H1 (cell line): Measurements from ENCODE around the gene RELN. TPM values are rescaled to one million over a fixed set of nuclear protein-coding genes. Genes with fewer than 3 reads are reported as not detected.

Experiments
- CTCF ChIA-PET: fragments of 300-600 bp; sonication (Branson Sonifier 250); formaldehyde crosslinking; loops from one replicate; lab custom pipeline; 2021; ENCODE audit not compliant: partially characterized antibody; lab: Charles Lee
- POLR2A ChIA-PET: fragments of 300-600 bp; sonication (Branson Sonifier 250); formaldehyde crosslinking; loops from one replicate; lab custom pipeline; 2021; ENCODE audit warnings: inconsistent platforms; ENCODE audit not compliant: partially characterized antibody; lab: Charles Lee
- DNase-seq, 2 experiments: peaks; one replicate each; pipeline versions ENCODE4 v3.0.0 to v3.0.0-alpha.2; 2010 to 2022; ENCODE audit warnings: low spot score in 2 of 2, low read depth in 1 of 2, mixed read lengths in 1 of 2
- FAIRE-seq: peaks from 2 replicates; lab custom pipeline; 2011; peaks lifted over from hg19 to GRCh38; lab: Jason Lieb, UNC
- H2AFZ ChIP-seq: 2 replicates; pipeline ENCODE4 v1.8.1; 2012; ENCODE audit warnings: low read length, inconsistent platforms
- H2AK5ac ChIP-seq: 2 replicates; pipeline ENCODE4 v1.6.1; 2013; ENCODE audit warnings: low read depth, low read length
- H2BK120ac ChIP-seq: replicated peaks from 2 replicates; pipeline ENCODE3; 2013; ENCODE audit warnings: low read depth, low read length, inconsistent platforms
- H2BK12ac ChIP-seq: 2 replicates; pipeline ENCODE4 v1.6.1; 2013; ENCODE audit warnings: low read depth, low read length
- H2BK15ac ChIP-seq: 2 replicates; pipeline ENCODE4 v1.6.1; 2013; ENCODE audit warnings: low read length
- H2BK20ac ChIP-seq: 2 replicates; pipeline ENCODE4 v1.6.1; 2013; ENCODE audit warnings: low read length
- H2BK5ac ChIP-seq: 2 replicates; pipeline ENCODE4 v1.6.1; 2013; ENCODE audit warnings: low read depth, low read length
- H3K14ac ChIP-seq: 2 replicates; pipeline ENCODE4 v1.6.1; 2013; ENCODE audit warnings: inconsistent platforms; ENCODE audit not compliant: insufficient read length
- H3K18ac ChIP-seq: 2 replicates; pipeline ENCODE4 v1.6.1; 2013; ENCODE audit warnings: low read length; ENCODE audit errors: extremely low read depth
- H3K23ac ChIP-seq: 2 replicates; pipeline ENCODE4 v1.6.1; 2013; ENCODE audit warnings: inconsistent platforms; ENCODE audit not compliant: insufficient read length
- H3K23me2 ChIP-seq: 2 replicates; pipeline ENCODE4 v1.6.1; 2013; ENCODE audit warnings: low read depth, low read length
- H3K27ac ChIP-seq: 2 replicates; pipeline ENCODE4 v1.6.1; 2011; ENCODE audit warnings: low read depth, low read length, inconsistent platforms
- H3K27me3 ChIP-seq, 4 experiments: replicated peaks in 1 of 4; 1 replicate in 1 of 4; 2 replicates in 3 of 4; pipeline versions ENCODE4 v1.6.1 to v1.8.1; 2011 to 2013; ENCODE audit warnings: low read length in 3 of 4, mild to moderate bottlenecking in 3 of 4, inconsistent platforms in 2 of 4, mixed read lengths in 2 of 4, moderate library complexity in 1 of 4; ENCODE audit not compliant: control insufficient read depth in 3 of 4, insufficient read depth in 3 of 4; ENCODE audit errors: extremely low read depth in 1 of 4
- H3K36me3 ChIP-seq, 4 experiments: 2 replicates each; pipeline versions ENCODE4 v1.6.1 to v1.8.1; 2011 to 2013; ENCODE audit warnings: mild to moderate bottlenecking in 4 of 4, low read length in 3 of 4, moderate library complexity in 2 of 4, control low read depth in 1 of 4, inconsistent platforms in 1 of 4; ENCODE audit not compliant: insufficient read depth in 4 of 4, control insufficient read depth in 2 of 4
- H3K4ac ChIP-seq: replicated peaks from 2 replicates; pipeline ENCODE3; 2013; ENCODE audit warnings: low read length, low read depth, mixed read lengths, inconsistent platforms; ENCODE audit not compliant: insufficient read length
- H3K4me1 ChIP-seq, 4 experiments: replicated peaks in 1 of 4; 1 replicate in 1 of 4; 2 replicates in 3 of 4; pipeline versions ENCODE4 v1.6.1 to v1.8.1; 2011 to 2013; ENCODE audit warnings: low read length in 3 of 4, inconsistent platforms in 2 of 4, mixed read lengths in 1 of 4; ENCODE audit not compliant: insufficient read depth in 4 of 4, control insufficient read depth in 3 of 4
- H3K4me2 ChIP-seq, 2 experiments: 2 replicates each; pipeline versions ENCODE4 v1.6.1 to v1.8.1; 2011 to 2013; ENCODE audit warnings: low read depth in 2 of 2, low read length in 2 of 2, control low read depth in 1 of 2, inconsistent platforms in 1 of 2, mild to moderate bottlenecking in 1 of 2; ENCODE audit not compliant: insufficient read depth in 1 of 2
- H3K4me3 ChIP-seq, 4 experiments: fragments of 200-600, 300-600 bp in 1 of 4; sonication (generic), shearing (Covaris generic), sonication (Bioruptor Twin) in 1 of 4; 2 replicates each; pipeline versions ENCODE4 v1.5.1 to v1.8.1; 2011 to 2016; ENCODE audit warnings: low read length in 4 of 4, low read depth in 3 of 4, control low read depth in 2 of 4, inconsistent platforms in 2 of 4, mild to moderate bottlenecking in 2 of 4, mixed read lengths in 1 of 4, moderate library complexity in 1 of 4; ENCODE audit not compliant: insufficient read depth in 2 of 4; ENCODE audit errors: extremely low read depth in 1 of 4
- H3K56ac ChIP-seq: replicated peaks from 2 replicates; pipeline ENCODE3; 2013; ENCODE audit warnings: low read depth, mild to moderate bottlenecking, mixed read lengths, low read length, inconsistent platforms; ENCODE audit not compliant: insufficient read length
- H3K79me1 ChIP-seq: 2 replicates; pipeline ENCODE4 v1.6.1; 2013; ENCODE audit warnings: low read depth, low read length, control low read depth
- H3K79me2 ChIP-seq, 2 experiments: 2 replicates each; pipeline versions ENCODE4 v1.6.1 to v1.8.1; 2012 to 2013; ENCODE audit warnings: low read length in 2 of 2, mild to moderate bottlenecking in 2 of 2, inconsistent platforms in 1 of 2; ENCODE audit not compliant: insufficient read depth in 2 of 2, control insufficient read depth in 1 of 2
- H3K9ac ChIP-seq, 4 experiments: replicated peaks in 1 of 4; 1 replicate in 1 of 4; 2 replicates in 3 of 4; pipeline versions ENCODE4 v1.6.1 to v1.8.1; 2011 to 2013; ENCODE audit warnings: low read depth in 3 of 4, low read length in 3 of 4, control low read depth in 2 of 4, mild to moderate bottlenecking in 2 of 4, moderate library complexity in 2 of 4, inconsistent platforms in 1 of 4; ENCODE audit errors: extremely low read depth in 1 of 4
- H3K9me3 ChIP-seq, 2 experiments: 2 replicates each; pipeline versions ENCODE4 v1.6.1 to v1.8.1; 2012 to 2013; ENCODE audit warnings: mild to moderate bottlenecking in 2 of 2, moderate library complexity in 2 of 2, control low read depth in 1 of 2, inconsistent platforms in 1 of 2, low read depth in 1 of 2, low read length in 1 of 2, mixed read lengths in 1 of 2; ENCODE audit not compliant: insufficient read depth in 2 of 2
- H4K20me1 ChIP-seq, 2 experiments: replicated peaks in 1 of 2; 2 replicates each; pipeline versions ENCODE3 to v1.8.1; 2011 to 2013; ENCODE audit warnings: inconsistent platforms in 2 of 2, low read length in 2 of 2, mild to moderate bottlenecking in 1 of 2; ENCODE audit not compliant: insufficient read depth in 2 of 2, control insufficient read depth in 1 of 2
- H4K5ac ChIP-seq: 2 replicates; pipeline ENCODE4 v1.6.1; 2013; ENCODE audit warnings: low read length, low read depth, mixed read lengths, inconsistent platforms; ENCODE audit not compliant: insufficient read length
- H4K8ac ChIP-seq: 2 replicates; pipeline ENCODE4 v1.8.0; 2013; ENCODE audit warnings: mild to moderate bottlenecking, moderate library complexity, low read length, inconsistent platforms; ENCODE audit not compliant: insufficient read depth; ENCODE audit errors: extremely low read depth
- H4K91ac ChIP-seq: replicated peaks from 2 replicates; pipeline ENCODE3; 2013; ENCODE audit warnings: low read length, mixed read lengths, inconsistent platforms; ENCODE audit not compliant: insufficient read length
- CBX5 ChIP-seq: fragments of 300-800, 300-1000 bp; sonication (generic); IDR thresholded peaks from 2 replicates; pipeline ENCODE4 v1.7.1; 2016; ENCODE audit warnings: antibody characterized with exemption, low read length, low read depth
- CBX8 ChIP-seq: fragments of 300-800, 300-1000 bp; sonication (generic); IDR thresholded peaks from 2 replicates; pipeline ENCODE4 v1.7.1; 2016; ENCODE audit warnings: low read depth, low read length, borderline replicate concordance
- CEBPB ChIP-seq: IDR thresholded peaks from 2 replicates; pipeline ENCODE4 v1.6.1; 2012; ENCODE audit warnings: low read depth, low read length
- CHD2 ChIP-seq: IDR thresholded peaks from 2 replicates; pipeline ENCODE4 v1.6.1; 2012; ENCODE audit warnings: low read length, improper control_type of control experiment
- CTBP2 ChIP-seq: IDR thresholded peaks from 2 replicates; pipeline ENCODE4 v1.7.0; 2011; ENCODE audit warnings: borderline replicate concordance, mild to moderate bottlenecking, moderate library complexity, mixed read lengths, low read length; ENCODE audit not compliant: insufficient read depth, insufficient read length
- EP300 ChIP-seq, 2 experiments: IDR thresholded peaks; 1 replicate in 1 of 2; 2 replicates in 1 of 2; pipeline ENCODE4 v1.6.1; 2011 to 2012; ENCODE audit warnings: low read depth in 2 of 2, low read length in 2 of 2, mild to moderate bottlenecking in 2 of 2, borderline replicate concordance in 1 of 2, inconsistent platforms in 1 of 2, moderate library complexity in 1 of 2
- RAD21 ChIP-seq, 2 experiments: IDR thresholded peaks in 1 of 2; conservative IDR thresholded peaks in 1 of 2; 2 replicates each; pipeline ENCODE4 v1.6.1; 2011; ENCODE audit warnings: low read depth in 2 of 2, low read length in 2 of 2, improper control_type of control experiment in 1 of 2, inconsistent platforms in 1 of 2, mild to moderate bottlenecking in 1 of 2, moderate library complexity in 1 of 2
- RBBP5 ChIP-seq: IDR thresholded peaks from 2 replicates; pipeline ENCODE4 v1.7.1; 2012; ENCODE audit warnings: low read depth, mild to moderate bottlenecking, inconsistent platforms, low read length, moderate library complexity, borderline replicate concordance
- SIN3A ChIP-seq, 2 experiments: IDR thresholded peaks in 1 of 2; conservative IDR thresholded peaks in 1 of 2; 2 replicates each; pipeline ENCODE4 v1.6.1; 2011 to 2012; ENCODE audit warnings: low read length in 2 of 2, improper control_type of control experiment in 1 of 2, low read depth in 1 of 2, mild to moderate bottlenecking in 1 of 2
- SUZ12 ChIP-seq: fragments of 200-600 bp; sonication (generic); IDR thresholded peaks from 2 replicates; pipeline ENCODE4 v1.6.1; 2012; ENCODE audit warnings: mild to moderate bottlenecking, inconsistent platforms, low read length, moderate library complexity, mixed read lengths
- YY1 ChIP-seq: IDR thresholded peaks from 2 replicates; pipeline ENCODE4 v1.6.1; 2011; ENCODE audit warnings: low read depth, mild to moderate bottlenecking, low read length
- WGBS, 2 experiments: shearing (Covaris generic) in 1 of 2; methylation state at CpG; one replicate each; pipeline versions ENCODE4 v1.1.6 to v1.1.7; 2013 to 2015; ENCODE audit warnings: low lambda C conversion rate in 2 of 2, mixed read lengths in 2 of 2, inconsistent platforms in 1 of 2, low coverage in 1 of 2, missing lambda C conversion rate in 1 of 2; ENCODE audit not compliant: insufficient replicate concordance in 2 of 2, insufficient coverage in 1 of 2, insufficient read length in 1 of 2; ENCODE audit errors: extremely low coverage in 1 of 2, missing lambda C conversion rate in 1 of 2; 5-methylcytosine and 5-hydroxymethylcytosine counted together
- polyA plus RNA-seq, 7 experiments: library from polyadenylated mRNA; depleted of rRNA in 3 of 7; stranded (reverse) in 5 of 7; unstranded in 2 of 7; fragments of >200 nt in 5 of 7; fragments of 200-250 nt in 2 of 7; gene quantifications; 1 replicate in 5 of 7; 2 replicates in 1 of 7; 4 replicates in 1 of 7; pipeline versions ENCODE4 v1.2.1 to v1.2.3, GENCODE V29; 2011 to 2013; ENCODE audit warnings: missing spikeins in 2 of 7, mixed read lengths in 2 of 7
- total RNA-seq: library from RNA; stranded (reverse); fragmentation: NEBNext Ultra II Directional; extraction: Animal tissue kit (Norgen Biotek cat#: 25700); gene quantifications from 2 replicates; pipeline ENCODE4 v1.2.1, GENCODE V29; 2021
- TF ChIP-seq, protein P1 (sequence below): IDR thresholded peaks from 2 replicates; pipeline ENCODE4 v1.6.1; 2012; ENCODE audit warnings: inconsistent platforms

RELN gene
- total and polyA plus RNA-seq, 2 of the 8 experiments (the other 6 are each of a cell fraction or from before 2014, with no cell fraction given) = 0.03 to 0.07 TPM

DNA sequence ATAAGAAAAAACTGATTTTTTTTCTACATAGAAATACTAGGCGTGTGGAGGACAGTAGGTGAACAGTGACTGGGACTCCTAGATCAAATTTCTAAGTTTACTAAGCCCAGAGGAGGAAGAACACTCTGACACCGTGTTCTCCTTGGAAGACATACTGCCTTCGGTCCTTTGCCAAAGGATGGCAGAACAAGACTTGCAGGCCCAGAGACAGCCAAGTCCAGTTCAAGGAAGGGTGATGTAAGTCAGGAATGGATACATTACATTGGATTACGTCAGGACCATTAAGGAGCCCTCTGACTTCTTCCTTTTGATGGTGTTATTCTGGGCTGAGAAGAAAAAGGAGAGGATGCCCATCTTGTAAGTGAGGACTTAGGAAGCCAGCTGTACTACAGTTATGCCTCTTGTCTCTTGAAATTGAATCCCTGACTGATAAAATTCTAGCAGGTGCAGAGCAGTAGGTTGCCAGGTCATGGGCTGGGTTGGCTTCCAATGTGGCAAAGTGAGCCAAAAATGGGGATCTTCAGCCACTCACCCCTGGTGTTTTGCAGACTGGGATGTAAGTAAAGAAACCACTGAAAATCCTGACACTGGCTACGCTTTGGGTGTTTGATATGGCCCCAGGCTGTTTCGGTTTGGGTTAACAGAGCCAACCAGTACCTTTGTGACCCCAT lies 45.1 kb downstream of the RELN start:
- Histone ChIP-seq H4K91ac (no peak overlapping the region), H3K4me1 (no peaks in the 10 kb centered on the region), H3K4ac (no peak overlapping the region), H3K14ac (no peak overlapping the region), H3K27me3 (no peaks in the 10 kb centered on the region), H4K5ac (no peak overlapping the region), H2AK5ac (no peak overlapping the region), H2AFZ (peak overlapping the region; percentile 76; the same call in 1 of the 2 replicates), H2BK12ac (no peak overlapping the region), H3K79me2 (no peaks in the 10 kb centered on the region), H3K9ac (no peak overlapping the region), H3K36me3 (no peaks in the 10 kb centered on the region), H4K20me1 (no peaks in the 10 kb centered on the region), H3K23ac (no peak overlapping the region), H3K79me1 (no peaks in the 10 kb centered on the region), H3K4me2 (no peak overlapping the region), H2BK120ac (no peak overlapping the region), H2BK15ac (no peak overlapping the region), H2BK5ac (no peak overlapping the region), H3K4me3 (no peak overlapping the region), H3K23me2 (no peaks in the 10 kb centered on the region), H3K9me3 (no peaks in the 10 kb centered on the region), H2BK20ac (no peak overlapping the region), H3K18ac (no peak overlapping the region), H3K56ac (no peak overlapping the region), H3K27ac (no peak overlapping the region), H4K8ac (no peak overlapping the region)
- POLR2A ChIA-PET = no interaction called here
- DNase-seq (no peak), FAIRE-seq (no peak)
- CTCF ChIA-PET = no interaction called here
- 95% methylated on average over 6 of the region's 6 CpGs; no CpG with 5 or more reads in 1 of the 2 experiments for WGBS, 2 experiments
- no peak for TF ChIP-seq CBX8
- TF ChIP-seq SUZ12 = no peak
- no peak for TF ChIP-seq RBBP5
- no peak for TF ChIP-seq EP300 (IDR thresholded peaks at IDR 0.05; ENCODE audit: borderline replicate concordance in 1 of 2, low read depth in 2 of 2, low read length in 2 of 2)
- no peak for TF ChIP-seq CTBP2
- TF ChIP-seq RAD21 (IDR thresholded peaks at IDR 0.05 in 1 of 2, conservative IDR thresholded peaks at IDR 0.05 in 1 of 2; ENCODE audit: low read depth in 2 of 2, low read length in 2 of 2) = no peak
- TF ChIP-seq CEBPB = no peak
- TF ChIP-seq, protein P1, sequence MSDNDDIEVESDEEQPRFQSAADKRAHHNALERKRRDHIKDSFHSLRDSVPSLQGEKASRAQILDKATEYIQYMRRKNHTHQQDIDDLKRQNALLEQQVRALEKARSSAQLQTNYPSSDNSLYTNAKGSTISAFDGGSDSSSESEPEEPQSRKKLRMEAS = no peak
- no peak for TF ChIP-seq CBX5
- no peak for TF ChIP-seq CHD2
- no peak for TF ChIP-seq YY1
- no peak for TF ChIP-seq SIN3A (conservative IDR thresholded peaks at IDR 0.05 in 1 of 2, IDR thresholded peaks at IDR 0.05 in 1 of 2; ENCODE audit: low read depth in 1 of 2, low read length in 2 of 2)
